Neuronal stem cell (in vitro differentiated cells): Measurements from ENCODE around the gene FAF2.

Experiments
- DNase-seq: peaks from one replicate; pipeline ENCODE4 v3.0.0-alpha.2; 2013; ENCODE audit warnings: low spot score
- H2AFZ ChIP-seq: one replicate; pipeline ENCODE4 v1.6.1; 2013; ENCODE audit warnings: mild to moderate bottlenecking, low read length, inconsistent platforms
- H2AK5ac ChIP-seq: 2 replicates; pipeline ENCODE4 v1.6.1; 2013; ENCODE audit warnings: low read depth, mild to moderate bottlenecking, inconsistent platforms, low read length, moderate library complexity, mixed read lengths
- H2BK120ac ChIP-seq: 2 replicates; pipeline ENCODE4 v1.6.1; 2013; ENCODE audit warnings: low read depth, mild to moderate bottlenecking, inconsistent platforms, low read length, moderate library complexity, mixed read lengths
- H2BK12ac ChIP-seq: one replicate; pipeline ENCODE4 v1.6.1; 2013; ENCODE audit warnings: low read length, inconsistent platforms
- H2BK15ac ChIP-seq: 2 replicates; pipeline ENCODE4 v1.6.1; 2013; ENCODE audit warnings: mild to moderate bottlenecking, low read length, inconsistent platforms, mixed read lengths
- H2BK5ac ChIP-seq: one replicate; pipeline ENCODE4 v1.6.1; 2013; ENCODE audit warnings: inconsistent platforms, mild to moderate bottlenecking, low read length, moderate library complexity
- H3K14ac ChIP-seq: one replicate; pipeline ENCODE4 v1.6.1; 2013; ENCODE audit warnings: low read length, inconsistent platforms
- H3K18ac ChIP-seq: 2 replicates; pipeline ENCODE4 v1.6.1; 2013; ENCODE audit warnings: low read length, inconsistent platforms
- H3K23ac ChIP-seq: 2 replicates; pipeline ENCODE4 v1.6.1; 2013; ENCODE audit warnings: low read depth, mild to moderate bottlenecking, mixed read lengths, low read length, inconsistent platforms; ENCODE audit not compliant: poor library complexity
- H3K27ac ChIP-seq: replicated peaks from 3 replicates; pipeline ENCODE4 v1.5.1; 2013; ENCODE audit warnings: low read length, inconsistent platforms
- H3K27me3 ChIP-seq, 3 experiments: 2 replicates each; pipeline ENCODE4 v1.6.1; 2013; ENCODE audit warnings: low read length in 3 of 3, mild to moderate bottlenecking in 2 of 3, inconsistent platforms in 1 of 3, low read depth in 1 of 3, mixed read lengths in 1 of 3, moderate library complexity in 1 of 3; ENCODE audit not compliant: control insufficient read depth in 3 of 3, insufficient read depth in 3 of 3
- H3K36me3 ChIP-seq, 2 donors: replicated peaks in 1 of 2; 2 replicates each; pipeline ENCODE4 v1.6.1; 2013; ENCODE audit warnings: low read length in 2 of 2; ENCODE audit not compliant: control insufficient read depth in 2 of 2, insufficient read depth in 2 of 2
- H3K4ac ChIP-seq: 2 replicates; pipeline ENCODE4 v1.6.1; 2013; ENCODE audit warnings: inconsistent platforms, mild to moderate bottlenecking, low read length, moderate library complexity
- H3K4me1 ChIP-seq, 2 donors: 1 replicate in 1 of 2; 2 replicates in 1 of 2; pipeline ENCODE4 v1.6.1; 2013; ENCODE audit warnings: low read length in 2 of 2, low read depth in 1 of 2; ENCODE audit not compliant: control insufficient read depth in 2 of 2, insufficient read depth in 1 of 2
- H3K4me2 ChIP-seq: one replicate; pipeline ENCODE4 v1.6.1; 2013; ENCODE audit warnings: mild to moderate bottlenecking, low read length, inconsistent platforms; ENCODE audit not compliant: insufficient read depth, poor library complexity, severe bottlenecking
- H3K4me3 ChIP-seq, 2 donors: 2 replicates each; pipeline ENCODE4 v1.5.1; 2013; ENCODE audit warnings: low read length in 2 of 2, mild to moderate bottlenecking in 2 of 2, inconsistent platforms in 1 of 2, moderate library complexity in 1 of 2
- H3K79me1 ChIP-seq: one replicate; pipeline ENCODE4 v1.6.1; 2013; ENCODE audit warnings: low read depth, mild to moderate bottlenecking, inconsistent platforms, low read length, moderate library complexity
- H3K9ac ChIP-seq: one replicate; pipeline ENCODE4 v1.6.1; 2013; ENCODE audit warnings: mild to moderate bottlenecking, low read depth, low read length, inconsistent platforms; ENCODE audit not compliant: poor library complexity
- H3K9me3 ChIP-seq, 2 donors: replicated peaks in 1 of 2; 2 replicates each; pipeline versions ENCODE3 to v1.6.1; 2013; ENCODE audit warnings: low read length in 2 of 2, mild to moderate bottlenecking in 2 of 2, inconsistent platforms in 1 of 2, low read depth in 1 of 2, mixed read lengths in 1 of 2, moderate library complexity in 1 of 2; ENCODE audit not compliant: control insufficient read depth in 2 of 2, insufficient read depth in 1 of 2
- H4K8ac ChIP-seq: one replicate; pipeline ENCODE4 v1.6.1; 2013; ENCODE audit warnings: low read depth, mild to moderate bottlenecking, inconsistent platforms, low read length, moderate library complexity
- H4K91ac ChIP-seq: one replicate; pipeline ENCODE4 v1.6.1; 2013; ENCODE audit warnings: low read length, low read depth, mild to moderate bottlenecking, inconsistent platforms; ENCODE audit not compliant: poor library complexity
- WGBS, 2 donors: extraction: QIAGEN DNeasy Blood & Tissue Kit; methylation state at CpG; one replicate each; pipeline ENCODE4 v1.1.7; 2013; ENCODE audit warnings: missing lambda C conversion rate in 2 of 2, mixed read lengths in 1 of 2; ENCODE audit not compliant: insufficient read length in 2 of 2, insufficient replicate concordance in 1 of 2; ENCODE audit errors: extremely low coverage in 2 of 2; 5-methylcytosine and 5-hydroxymethylcytosine counted together

The FAF2 gene

DNA sequence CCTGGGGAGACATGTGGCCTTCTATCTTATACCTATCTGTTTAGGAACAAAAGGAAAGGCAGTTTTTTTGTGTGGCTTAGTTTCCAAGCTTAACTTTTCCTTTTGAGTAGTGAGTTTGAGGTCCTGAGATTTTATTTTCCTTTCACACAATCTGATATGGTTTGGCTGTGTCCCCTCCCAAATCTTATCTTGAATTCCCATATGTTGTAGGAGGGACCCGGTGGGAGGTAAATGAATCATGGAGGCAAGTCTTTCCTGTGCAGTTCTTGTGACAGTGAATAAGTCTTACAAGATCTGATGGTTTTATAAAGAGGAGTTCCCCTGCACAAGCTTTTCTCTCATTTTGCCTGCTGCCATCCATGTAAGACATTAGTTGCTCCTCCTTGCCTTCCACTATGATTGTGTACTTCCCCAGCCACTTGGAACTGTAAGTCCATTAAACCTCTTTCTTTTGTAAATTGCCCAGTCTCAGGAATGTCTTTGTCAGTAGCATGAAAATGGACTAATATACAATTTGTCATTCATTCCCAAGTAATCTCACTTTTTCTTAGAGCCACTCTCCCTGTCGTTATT lies 27.1 kb upstream of the FAF2 start:
- H2AK5ac ChIP-seq = no peak overlapping the region
- H3K4me3 ChIP-seq = no peak overlapping the region
- H3K27ac ChIP-seq = no peak overlapping the region
- H3K4me1 ChIP-seq = peaks cover 2 to 7% of the 10 kb centered on the region in 2 donors
- no peak overlapping the region for H3K9ac ChIP-seq
- no peaks in the 10 kb centered on the region for H3K36me3 ChIP-seq
- DNase-seq = no peak
- H2BK5ac ChIP-seq = no peak overlapping the region
- H2BK12ac ChIP-seq = no peak overlapping the region
- H3K4me2 ChIP-seq = no peak overlapping the region
- H3K79me1 ChIP-seq = peaks cover 2% of the 10 kb centered on the region
- H2BK120ac ChIP-seq = no peak overlapping the region
- no peak overlapping the region for H3K18ac ChIP-seq
- no peak overlapping the region for H3K4ac ChIP-seq
- peaks cover 0 to 16% (median 7%) of the 10 kb centered on the region in 3 experiments for H3K27me3 ChIP-seq
- H2AFZ ChIP-seq = no peak overlapping the region
- no peak overlapping the region for H4K91ac ChIP-seq
- H3K23ac ChIP-seq = no peak overlapping the region
- no CpG with 5 or more reads among the region's 2 CpGs for WGBS, 2 donors
- peaks cover 5 to 10% of the 10 kb centered on the region in 2 donors for H3K9me3 ChIP-seq
- H3K14ac ChIP-seq = no peak overlapping the region
- no peak overlapping the region for H4K8ac ChIP-seq
- no peak overlapping the region for H2BK15ac ChIP-seq

DNA sequence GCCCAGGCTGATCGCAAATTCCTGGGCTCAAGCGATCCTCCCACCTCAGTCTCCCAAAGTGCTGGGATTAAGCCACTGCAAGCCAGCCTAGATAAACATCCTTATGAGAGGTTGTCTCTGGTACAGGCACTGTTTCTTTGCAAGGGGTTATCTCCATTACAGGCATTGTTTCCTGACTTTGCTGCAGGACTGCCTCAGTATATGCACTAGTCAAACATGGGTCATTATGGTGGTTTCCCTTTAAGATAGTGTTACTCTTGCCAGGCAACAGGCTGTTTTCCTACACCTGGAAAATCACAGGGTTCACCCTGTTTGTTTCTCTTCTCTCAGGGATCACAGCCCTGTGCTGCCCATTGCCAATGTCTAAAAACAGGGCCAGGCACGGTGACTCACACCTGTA lies 24.0 kb upstream of the FAF2 start:
- no peak overlapping the region for H2BK5ac ChIP-seq
- H3K9ac ChIP-seq = no peak overlapping the region
- no peaks in the 10 kb centered on the region for H3K27me3 ChIP-seq
- H2BK15ac ChIP-seq = no peak overlapping the region
- H2AK5ac ChIP-seq = no peak overlapping the region
- H4K8ac ChIP-seq = no peak overlapping the region
- no peak for DNase-seq
- no peak overlapping the region for H3K4me3 ChIP-seq
- H2BK12ac ChIP-seq = no peak overlapping the region
- H3K4me2 ChIP-seq = no peak overlapping the region
- no peak overlapping the region for H3K18ac ChIP-seq
- WGBS, 2 donors = no CpG with 5 or more reads among the region's 3 CpGs
- H2AFZ ChIP-seq = no peak overlapping the region
- H3K23ac ChIP-seq = no peak overlapping the region
- no peak overlapping the region for H3K14ac ChIP-seq
- H3K27ac ChIP-seq = no peak overlapping the region
- H4K91ac ChIP-seq = no peak overlapping the region
- H3K9me3 ChIP-seq = peaks cover 5% of the 10 kb centered on the region in 2 donors
- no peak overlapping the region for H2BK120ac ChIP-seq
- H3K36me3 ChIP-seq = no peaks in the 10 kb centered on the region
- H3K4ac ChIP-seq = no peak overlapping the region
- no peaks in the 10 kb centered on the region for H3K4me1 ChIP-seq
- no peaks in the 10 kb centered on the region for H3K79me1 ChIP-seq

DNA sequence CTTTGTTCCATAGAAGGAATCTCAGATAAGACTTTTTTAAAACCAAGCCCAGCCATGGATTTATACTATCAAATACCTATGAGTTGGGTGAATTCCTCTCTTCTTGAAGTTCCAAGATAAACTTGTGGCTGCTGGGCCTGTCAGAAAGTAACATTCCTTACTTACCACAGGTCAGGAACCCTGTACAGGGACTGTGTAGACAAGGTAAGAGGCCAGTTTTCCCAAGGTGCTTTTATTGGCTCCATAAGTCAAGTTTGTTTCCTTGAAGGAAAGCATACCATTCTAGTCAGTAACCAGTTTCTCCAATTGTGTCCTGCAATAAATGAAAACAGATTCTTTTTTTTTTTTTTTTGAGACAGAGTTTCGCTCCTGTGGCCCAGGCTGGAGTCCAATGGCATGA lies 23.0 kb upstream of the FAF2 start:
- Histone ChIP-seq H3K9me3 (peaks cover 4 to 5% of the 10 kb centered on the region in 2 donors), H3K4ac (no peak overlapping the region), H3K27me3 (no peaks in the 10 kb centered on the region), H2BK12ac (no peak overlapping the region), H3K36me3 (no peaks in the 10 kb centered on the region), H4K91ac (no peak overlapping the region), H2BK120ac (no peak overlapping the region), H2AK5ac (no peak overlapping the region), H2BK15ac (no peak overlapping the region), H3K4me2 (no peak overlapping the region), H3K79me1 (no peaks in the 10 kb centered on the region), H3K18ac (no peak overlapping the region), H3K9ac (no peak overlapping the region), H3K4me1 (no peaks in the 10 kb centered on the region), H3K14ac (no peak overlapping the region), H4K8ac (no peak overlapping the region), H3K4me3 (no peak overlapping the region), H2AFZ (no peak overlapping the region), H2BK5ac (no peak overlapping the region), H3K23ac (no peak overlapping the region), H3K27ac (no peak overlapping the region)
- no peak for DNase-seq
- no CpG with 5 or more reads among the region's 1 CpG for WGBS, 2 donors

DNA sequence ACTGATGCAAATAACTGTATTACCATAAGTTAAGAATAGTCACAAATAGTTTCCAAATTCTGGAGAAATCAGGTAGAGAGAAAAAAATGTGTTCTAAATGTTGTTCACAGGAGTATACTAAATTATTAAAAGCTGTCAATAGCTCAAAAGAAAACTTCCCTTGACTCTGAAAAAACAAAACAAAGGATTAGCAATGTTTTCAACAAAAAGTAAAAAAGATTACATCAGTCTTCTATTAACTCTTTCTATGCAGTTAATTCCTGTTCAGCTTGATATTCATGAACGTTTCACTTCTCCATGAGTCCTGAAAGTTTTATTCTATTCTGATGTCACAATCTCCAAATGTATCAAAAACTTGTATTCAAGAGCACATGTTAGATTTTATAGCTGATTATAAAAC lies 22.4 kb upstream of the FAF2 start:
- WGBS, 2 donors = no CpG with 5 or more reads among the region's 1 CpG
- H3K23ac ChIP-seq = no peak overlapping the region
- no peak overlapping the region for H3K14ac ChIP-seq

More for the DNA sequence above, 22.4 kb upstream of the FAF2 start:
- H3K4me2 ChIP-seq = no peak overlapping the region
- H2BK12ac ChIP-seq = no peak overlapping the region
- no peak overlapping the region for H3K27ac ChIP-seq
- H3K36me3 ChIP-seq = no peaks in the 10 kb centered on the region
- H2BK15ac ChIP-seq = no peak overlapping the region
- no peak overlapping the region for H3K4ac ChIP-seq
- no peak overlapping the region for H4K91ac ChIP-seq
- no peaks in the 10 kb centered on the region for H3K79me1 ChIP-seq
- H3K27me3 ChIP-seq = no peaks in the 10 kb centered on the region
- no peak overlapping the region for H2BK5ac ChIP-seq
- no peak overlapping the region for H3K4me3 ChIP-seq
- H2BK120ac ChIP-seq = no peak overlapping the region
- H3K4me1 ChIP-seq = no peaks in the 10 kb centered on the region
- peaks cover 1 to 5% of the 10 kb centered on the region in 2 donors for H3K9me3 ChIP-seq
- no peak for DNase-seq
- H2AK5ac ChIP-seq = no peak overlapping the region
- no peak overlapping the region for H3K18ac ChIP-seq
- no peak overlapping the region for H2AFZ ChIP-seq
- H3K9ac ChIP-seq = no peak overlapping the region
- H4K8ac ChIP-seq = no peak overlapping the region
